ENCODE results near the gene C1QTNF9B. TPM values are rescaled to one million over a fixed set of nuclear protein-coding genes. Genes with fewer than 3 reads are reported as not detected.

The C1QTNF9B gene
- total RNA-seq, 2 experiments from 2014 or later, result not detected

DNA sequence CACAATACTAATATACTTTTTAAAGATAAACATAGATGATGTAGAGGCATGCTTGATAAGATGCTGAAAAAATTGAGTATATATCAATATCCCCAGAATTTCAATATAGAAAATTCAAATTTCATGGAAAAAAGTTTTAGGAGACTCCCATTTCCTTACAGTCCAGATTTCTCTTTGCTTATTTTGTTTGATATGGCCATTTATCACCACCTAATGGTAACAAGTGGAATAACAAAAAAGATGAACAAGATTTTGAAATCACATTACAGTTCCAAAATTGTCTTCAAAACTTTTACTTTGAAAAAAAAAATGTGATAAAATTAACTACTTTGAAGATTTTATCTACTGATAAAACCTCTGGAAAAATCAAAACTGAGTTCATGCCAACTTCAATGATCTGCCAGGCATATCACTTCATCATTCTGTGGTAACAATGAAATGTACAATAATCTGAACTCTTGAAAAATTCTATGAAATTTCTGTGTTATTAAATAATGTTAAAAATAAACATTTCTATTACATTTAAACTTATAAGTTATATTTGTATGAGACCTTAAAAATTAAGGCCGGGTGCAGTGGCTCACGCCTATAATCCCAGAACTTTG lies 25.6 kb downstream of the C1QTNF9B start:
- no TSS peak for BruUV-seq (replicated peaks)
- Histone ChIP-seq H3K79me2 (ENCODE audit: insufficient read depth, low read depth, low read length) (no peaks in the 10 kb centered on the region), H3K9me3 (ENCODE audit: low read length) (no peaks in the 10 kb centered on the region), H3K4me3 (ENCODE audit: low read depth, low read length, poor library complexity, severe bottlenecking) (no peak overlapping the region), H3K4me2 (ENCODE audit: low read length) (no peak overlapping the region), H3K9me2 (ENCODE audit: insufficient read depth, low read length) (no peaks in the 10 kb centered on the region), H3K36me3 (ENCODE audit: insufficient read depth, low read length) (no peaks in the 10 kb centered on the region), H4K20me1 (ENCODE audit: insufficient read depth, low read length) (no peaks in the 10 kb centered on the region), H3K4me1 (ENCODE audit: insufficient read depth, low read length, poor library complexity, severe bottlenecking) (no peaks in the 10 kb centered on the region), H3K27ac (ENCODE audit: low read depth, low read length, poor library complexity, severe bottlenecking) (no peak overlapping the region), H2AFZ (ENCODE audit: low read length) (no peak overlapping the region)
- ChIA-PET POLR2A (no interaction called here), CTCF (ENCODE audit: unreplicated experiment) (no interaction called here)
- intact Hi-C loops (cut with micrococcal nuclease; ENCODE audit: unreplicated experiment), result loop anchor here (1.0 to 10.0 kb wide), 5 partner anchors 156 to 465 kb away; no protein-coding TSS in a partner anchor
- peak; percentile 34 for DNase-seq (ENCODE audit: low spot score)
- TF ChIP-seq CTCF (conservative IDR thresholded peaks at IDR 0.05; ENCODE audit: low read length) (peak; percentile 92), EZH2phosphoT487 (IDR thresholded peaks at IDR 0.05; ENCODE audit: borderline replicate concordance, low read depth, low read length) (no peak)

GRCh38 chr13:23870356-23871140 lies 26.8 kb downstream of the C1QTNF9B start:
- Histone ChIP-seq H3K27ac (ENCODE audit: low read depth, low read length, poor library complexity, severe bottlenecking) (no peak overlapping the region), H3K79me2 (ENCODE audit: insufficient read depth, low read depth, low read length) (no peaks in the 10 kb centered on the region), H3K4me3 (ENCODE audit: low read depth, low read length, poor library complexity, severe bottlenecking) (no peak overlapping the region), H3K9me3 (ENCODE audit: low read length) (no peaks in the 10 kb centered on the region), H3K4me2 (ENCODE audit: low read length) (no peak overlapping the region), H4K20me1 (ENCODE audit: insufficient read depth, low read length) (no peaks in the 10 kb centered on the region), H3K4me1 (ENCODE audit: insufficient read depth, low read length, poor library complexity, severe bottlenecking) (no peaks in the 10 kb centered on the region), H3K36me3 (ENCODE audit: insufficient read depth, low read length) (no peaks in the 10 kb centered on the region), H2AFZ (ENCODE audit: low read length) (no peak overlapping the region), H3K9me2 (ENCODE audit: insufficient read depth, low read length) (no peaks in the 10 kb centered on the region)
- BruUV-seq (replicated peaks), result no TSS peak
- CTCF ChIA-PET (ENCODE audit: unreplicated experiment), result no interaction called here
- TF ChIP-seq EZH2phosphoT487 (IDR thresholded peaks at IDR 0.05; ENCODE audit: borderline replicate concordance, low read depth, low read length) (no peak), CTCF (conservative IDR thresholded peaks at IDR 0.05; ENCODE audit: low read length) (no peak)
- intact Hi-C loops (cut with micrococcal nuclease; ENCODE audit: unreplicated experiment), result loop anchor here (1.0 to 10.0 kb wide), 5 partner anchors 155 to 464 kb away; no protein-coding TSS in a partner anchor
- DNase-seq (ENCODE audit: low spot score), result peak; percentile 19
- POLR2A ChIA-PET, result interaction anchor here (0.7 kb wide), 1 partner anchor 10 kb away, joined by 3 read pairs; no protein-coding TSS in a partner anchor

DNA sequence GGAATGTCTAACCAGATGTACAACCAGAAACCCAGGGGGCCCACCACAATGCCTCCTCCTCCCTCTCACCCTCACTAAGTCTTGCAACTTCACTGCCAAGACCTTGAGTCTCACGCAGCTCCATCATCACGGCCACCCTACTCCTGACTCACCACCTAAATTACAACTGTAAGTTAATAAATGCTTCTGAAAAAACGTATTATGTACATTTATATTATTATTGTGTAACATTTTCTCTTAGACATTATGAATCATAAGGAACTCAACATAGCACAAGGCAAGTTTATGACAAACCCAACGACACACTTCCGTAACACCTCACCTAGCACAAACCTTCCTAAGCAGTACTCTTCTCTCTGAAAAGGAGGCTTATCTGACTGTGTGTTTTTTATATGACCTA lies 28.8 kb downstream of the C1QTNF9B start:
- TF ChIP-seq CTCF (conservative IDR thresholded peaks at IDR 0.05; ENCODE audit: low read length) (no peak), EZH2phosphoT487 (IDR thresholded peaks at IDR 0.05; ENCODE audit: borderline replicate concordance, low read depth, low read length) (no peak)

More for the DNA sequence above, 28.8 kb downstream of the C1QTNF9B start:
- Histone ChIP-seq H2AFZ (ENCODE audit: low read length) (no peak overlapping the region), H3K36me3 (ENCODE audit: insufficient read depth, low read length) (no peaks in the 10 kb centered on the region), H3K4me2 (ENCODE audit: low read length) (no peak overlapping the region), H3K79me2 (ENCODE audit: insufficient read depth, low read depth, low read length) (no peaks in the 10 kb centered on the region), H3K4me1 (ENCODE audit: insufficient read depth, low read length, poor library complexity, severe bottlenecking) (no peaks in the 10 kb centered on the region), H4K20me1 (ENCODE audit: insufficient read depth, low read length) (no peaks in the 10 kb centered on the region), H3K4me3 (ENCODE audit: low read depth, low read length, poor library complexity, severe bottlenecking) (no peak overlapping the region), H3K9me2 (ENCODE audit: insufficient read depth, low read length) (no peaks in the 10 kb centered on the region), H3K9me3 (ENCODE audit: low read length) (no peaks in the 10 kb centered on the region), H3K27ac (ENCODE audit: low read depth, low read length, poor library complexity, severe bottlenecking) (no peak overlapping the region)
- no TSS peak for BruUV-seq (replicated peaks)
- ChIA-PET POLR2A (interaction anchor here (0.7 to 1.9 kb wide), 4 partner anchors 11 to 57 kb away, joined by 3 to 5 read pairs (median 4); no protein-coding TSS in a partner anchor), CTCF (ENCODE audit: unreplicated experiment) (no interaction called here)
- no peak for DNase-seq (ENCODE audit: low spot score)
- intact Hi-C loops (cut with micrococcal nuclease; ENCODE audit: unreplicated experiment), result no loop called here

All from OCI-LY7 (cell line).